Fibroblast of lung (primary cell): ENCODE measurements around the gene RAC3.

ENCODE experiments used
- CTCF ChIP-seq, 2 donors: IDR thresholded peaks in 1 of 2; conservative IDR thresholded peaks in 1 of 2; 1 replicate in 1 of 2; 2 replicates in 1 of 2; pipeline ENCODE4 v1.5.1; 2011 to 2012; ENCODE audit warnings: low read length in 2 of 2, control low read depth in 1 of 2, inconsistent platforms in 1 of 2, low read depth in 1 of 2, mild to moderate bottlenecking in 1 of 2
- EZH2 ChIP-seq: IDR thresholded peaks from 2 replicates; pipeline ENCODE4 v1.5.1; 2012; ENCODE audit warnings: low read length, control low read depth, mild to moderate bottlenecking; ENCODE audit errors: missing control alignments

GRCh38 chr17:82058230-82058854 is 26.9 kb downstream of the RAC3 start:
- TF ChIP-seq CTCF (conservative IDR thresholded peaks at IDR 0.05 in 1 of 2, IDR thresholded peaks at IDR 0.05 in 1 of 2; ENCODE audit: low read depth in 1 of 2, low read length in 2 of 2) (no peak), EZH2 (no peak)
